H1 (cell line): ENCODE data around the gene CIC. TPM values are rescaled to one million over a fixed set of nuclear protein-coding genes. Genes with fewer than 3 reads are reported as not detected.

ENCODE experiments used
- BACH1 ChIP-seq: IDR thresholded peaks from 2 replicates; pipeline ENCODE4 v1.6.1; 2012; ENCODE audit warnings: low read length, improper control_type of control experiment
- CBX8 ChIP-seq: fragments of 300-800, 300-1000 bp; sonication (generic); IDR thresholded peaks from 2 replicates; pipeline ENCODE4 v1.7.1; 2016; ENCODE audit warnings: low read depth, low read length, borderline replicate concordance
- EGR1 ChIP-seq: IDR thresholded peaks from 2 replicates; pipeline ENCODE4 v1.6.1; 2011; ENCODE audit warnings: low read depth, low read length, borderline replicate concordance
- JUND ChIP-seq: IDR thresholded peaks from 2 replicates; pipeline ENCODE4 v1.6.1; 2011; ENCODE audit warnings: mild to moderate bottlenecking, improper control_type of control experiment, low read length
- MAFK ChIP-seq: IDR thresholded peaks from 2 replicates; pipeline ENCODE4 v1.6.1; 2012; ENCODE audit warnings: low read depth, mild to moderate bottlenecking, improper control_type of control experiment, low read length
- PHF8 ChIP-seq: fragments of 200-600 bp; sonication (generic); conservative IDR thresholded peaks from 2 replicates; pipeline ENCODE4 v1.7.1; 2012; ENCODE audit warnings: low read depth, mild to moderate bottlenecking, inconsistent platforms, low read length, moderate library complexity
- POLR2AphosphoS5 ChIP-seq: IDR thresholded peaks from 2 replicates; pipeline ENCODE4 v1.6.1; 2011; ENCODE audit warnings: low read depth, low read length
- RNF2 ChIP-seq: fragments of 200-900, 300-1000 bp; sonication (generic); IDR thresholded peaks from 2 replicates; pipeline ENCODE4 v1.7.1; 2016; ENCODE audit warnings: borderline replicate concordance, low read depth, mild to moderate bottlenecking, antibody characterized with exemption, low read length; ENCODE audit not compliant: poor library complexity, severe bottlenecking; ENCODE audit errors: missing control alignments
- SIN3A ChIP-seq, 2 experiments: IDR thresholded peaks in 1 of 2; conservative IDR thresholded peaks in 1 of 2; 2 replicates each; pipeline ENCODE4 v1.6.1; 2011 to 2012; ENCODE audit warnings: low read length in 2 of 2, improper control_type of control experiment in 1 of 2, low read depth in 1 of 2, mild to moderate bottlenecking in 1 of 2
- SRF ChIP-seq: IDR thresholded peaks from 2 replicates; pipeline ENCODE4 v1.6.1; 2011; ENCODE audit warnings: mild to moderate bottlenecking, low read depth, low read length, moderate library complexity
- TCF12 ChIP-seq: IDR thresholded peaks from 2 replicates; pipeline ENCODE4 v1.6.1; 2011; ENCODE audit warnings: low read depth, mild to moderate bottlenecking, low read length
- YY1 ChIP-seq: IDR thresholded peaks from 2 replicates; pipeline ENCODE4 v1.6.1; 2011; ENCODE audit warnings: low read depth, mild to moderate bottlenecking, low read length
- polyA plus RNA-seq, 7 experiments: library from polyadenylated mRNA; depleted of rRNA in 3 of 7; stranded (reverse) in 5 of 7; unstranded in 2 of 7; fragments of >200 nt in 5 of 7; fragments of 200-250 nt in 2 of 7; gene quantifications; 1 replicate in 5 of 7; 2 replicates in 1 of 7; 4 replicates in 1 of 7; pipeline versions ENCODE4 v1.2.1 to v1.2.3, GENCODE V29; 2011 to 2013; ENCODE audit warnings: missing spikeins in 2 of 7, mixed read lengths in 2 of 7
- total RNA-seq: library from RNA; stranded (reverse); fragmentation: NEBNext Ultra II Directional; extraction: Animal tissue kit (Norgen Biotek cat#: 25700); gene quantifications from 2 replicates; pipeline ENCODE4 v1.2.1, GENCODE V29; 2021
- TF ChIP-seq, protein P1 (sequence below): IDR thresholded peaks from 2 replicates; pipeline ENCODE4 v1.6.1; 2011; ENCODE audit warnings: low read length, improper control_type of control experiment
- TF ChIP-seq, protein P2 (sequence below): IDR thresholded peaks from 2 replicates; pipeline ENCODE4 v1.6.1; 2012; ENCODE audit warnings: inconsistent platforms
- TF ChIP-seq, protein P3 (sequence below): IDR thresholded peaks from 2 replicates; pipeline ENCODE4 v1.6.1; 2012; ENCODE audit warnings: low read length, inconsistent platforms
- TF ChIP-seq, protein P4 (sequence below): IDR thresholded peaks from 2 replicates; pipeline ENCODE4 v1.6.1; 2012; ENCODE audit warnings: inconsistent platforms

Gene CIC
- total and polyA plus RNA-seq, 2 of the 8 experiments (the other 6 are each of a cell fraction or from before 2014, with no cell fraction given), result 13.2 to 43.6 TPM

DNA sequence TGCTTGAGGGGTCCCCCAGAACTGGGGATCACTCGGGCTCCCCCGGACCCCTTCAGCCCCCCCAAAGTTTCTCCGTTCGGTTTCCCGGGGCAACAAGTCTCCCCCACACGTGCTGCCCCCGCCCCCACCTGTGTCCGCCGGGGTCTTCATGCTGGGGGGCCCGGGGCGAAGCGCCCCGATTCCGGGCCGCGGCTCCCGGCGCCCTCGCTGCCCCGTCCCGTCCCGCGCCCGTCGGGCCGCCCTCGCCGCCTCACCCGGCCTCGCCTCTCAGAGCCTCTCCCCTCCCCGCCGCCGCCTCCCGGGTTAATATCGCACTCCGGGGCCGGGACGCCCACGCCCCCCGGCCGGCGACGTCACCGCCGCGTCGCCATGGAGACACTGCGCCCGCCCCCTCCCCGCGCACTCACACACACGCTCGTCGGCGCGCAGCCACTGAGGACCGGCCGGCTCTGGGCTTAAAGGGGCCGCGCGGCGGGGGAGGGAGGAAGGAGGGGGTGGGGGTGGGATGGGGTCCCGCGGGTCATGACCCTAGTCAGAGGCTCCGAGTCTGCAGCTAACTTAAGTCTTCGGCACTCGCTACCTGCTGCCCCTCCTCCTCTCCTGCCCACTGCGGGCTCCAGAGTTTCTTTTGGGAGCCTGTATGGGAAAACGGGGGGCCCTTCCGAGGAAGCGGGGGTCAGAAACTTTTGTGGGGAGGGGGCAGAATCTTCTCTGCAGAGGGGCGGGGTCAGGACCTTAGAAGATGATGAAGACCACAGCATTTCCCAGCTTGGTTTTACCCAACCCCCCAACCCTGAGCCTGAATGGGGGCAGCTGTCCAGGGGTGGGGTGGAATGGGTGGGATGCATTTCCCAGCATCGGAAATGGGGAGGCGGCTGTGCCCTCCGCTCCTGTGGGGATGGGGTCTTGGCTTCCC lies 13.9 kb upstream of the CIC start, which contains the start of gene ERF (continued):
- TF ChIP-seq MAFK, result no peak
- no peak for TF ChIP-seq SRF
- TF ChIP-seq BACH1, result peak; percentile 24; the same call in 1 of the 2 replicates
- TF ChIP-seq PHF8, result peak; percentile 60
- TF ChIP-seq, protein P1, sequence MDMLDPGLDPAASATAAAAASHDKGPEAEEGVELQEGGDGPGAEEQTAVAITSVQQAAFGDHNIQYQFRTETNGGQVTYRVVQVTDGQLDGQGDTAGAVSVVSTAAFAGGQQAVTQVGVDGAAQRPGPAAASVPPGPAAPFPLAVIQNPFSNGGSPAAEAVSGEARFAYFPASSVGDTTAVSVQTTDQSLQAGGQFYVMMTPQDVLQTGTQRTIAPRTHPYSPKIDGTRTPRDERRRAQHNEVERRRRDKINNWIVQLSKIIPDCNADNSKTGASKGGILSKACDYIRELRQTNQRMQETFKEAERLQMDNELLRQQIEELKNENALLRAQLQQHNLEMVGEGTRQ, result no peak
- no peak for TF ChIP-seq TCF12
- TF ChIP-seq JUND, result no peak
- TF ChIP-seq, protein P2, sequence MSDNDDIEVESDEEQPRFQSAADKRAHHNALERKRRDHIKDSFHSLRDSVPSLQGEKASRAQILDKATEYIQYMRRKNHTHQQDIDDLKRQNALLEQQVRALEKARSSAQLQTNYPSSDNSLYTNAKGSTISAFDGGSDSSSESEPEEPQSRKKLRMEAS, result 0 out of 2 replicates have a peak, but pooled peaks have one; percentile 17
- peak in 1 of 2 experiments; percentile 14; a peak in 1 of 4 replicates for TF ChIP-seq SIN3A (conservative IDR thresholded peaks at IDR 0.05 in 1 of 2, IDR thresholded peaks at IDR 0.05 in 1 of 2; ENCODE audit: low read depth in 1 of 2, low read length in 2 of 2)
- TF ChIP-seq, protein P3, sequence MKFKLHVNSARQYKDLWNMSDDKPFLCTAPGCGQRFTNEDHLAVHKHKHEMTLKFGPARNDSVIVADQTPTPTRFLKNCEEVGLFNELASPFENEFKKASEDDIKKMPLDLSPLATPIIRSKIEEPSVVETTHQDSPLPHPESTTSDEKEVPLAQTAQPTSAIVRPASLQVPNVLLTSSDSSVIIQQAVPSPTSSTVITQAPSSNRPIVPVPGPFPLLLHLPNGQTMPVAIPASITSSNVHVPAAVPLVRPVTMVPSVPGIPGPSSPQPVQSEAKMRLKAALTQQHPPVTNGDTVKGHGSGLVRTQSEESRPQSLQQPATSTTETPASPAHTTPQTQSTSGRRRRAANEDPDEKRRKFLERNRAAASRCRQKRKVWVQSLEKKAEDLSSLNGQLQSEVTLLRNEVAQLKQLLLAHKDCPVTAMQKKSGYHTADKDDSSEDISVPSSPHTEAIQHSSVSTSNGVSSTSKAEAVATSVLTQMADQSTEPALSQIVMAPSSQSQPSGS, result no peak
- TF ChIP-seq CBX8, result no peak
- TF ChIP-seq, protein P4, sequence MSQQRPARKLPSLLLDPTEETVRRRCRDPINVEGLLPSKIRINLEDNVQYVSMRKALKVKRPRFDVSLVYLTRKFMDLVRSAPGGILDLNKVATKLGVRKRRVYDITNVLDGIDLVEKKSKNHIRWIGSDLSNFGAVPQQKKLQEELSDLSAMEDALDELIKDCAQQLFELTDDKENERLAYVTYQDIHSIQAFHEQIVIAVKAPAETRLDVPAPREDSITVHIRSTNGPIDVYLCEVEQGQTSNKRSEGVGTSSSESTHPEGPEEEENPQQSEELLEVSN, result no peak
- TF ChIP-seq EGR1, result peak; percentile 97
- TF ChIP-seq YY1, result no peak
- peak; percentile 51; the same call in 1 of the 2 replicates for TF ChIP-seq POLR2AphosphoS5
- TF ChIP-seq RNF2, result no peak
